ENCODE measurements around the gene DNASE2.

DNA sequence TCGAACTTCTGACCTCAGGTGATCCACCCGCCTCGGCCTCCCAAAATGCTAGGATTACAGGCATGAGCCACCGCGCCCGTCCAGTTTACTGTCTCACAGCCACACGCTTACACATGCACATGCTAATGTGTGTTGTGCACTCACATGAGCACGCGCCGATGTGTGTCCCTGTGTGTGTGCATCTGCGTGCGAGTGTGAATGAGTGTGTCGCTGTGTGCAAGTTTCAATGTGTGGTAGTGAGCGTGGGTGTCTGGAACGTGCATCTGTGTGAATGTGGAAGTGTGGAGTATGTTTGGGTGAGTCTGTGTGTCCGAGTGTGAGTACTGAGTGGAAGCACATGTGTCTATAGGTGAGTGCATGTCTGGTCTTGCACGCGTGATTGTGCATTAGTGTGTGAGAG is 38.7 kb downstream of the DNASE2 start:
- TF ChIP-seq, protein P1, sequence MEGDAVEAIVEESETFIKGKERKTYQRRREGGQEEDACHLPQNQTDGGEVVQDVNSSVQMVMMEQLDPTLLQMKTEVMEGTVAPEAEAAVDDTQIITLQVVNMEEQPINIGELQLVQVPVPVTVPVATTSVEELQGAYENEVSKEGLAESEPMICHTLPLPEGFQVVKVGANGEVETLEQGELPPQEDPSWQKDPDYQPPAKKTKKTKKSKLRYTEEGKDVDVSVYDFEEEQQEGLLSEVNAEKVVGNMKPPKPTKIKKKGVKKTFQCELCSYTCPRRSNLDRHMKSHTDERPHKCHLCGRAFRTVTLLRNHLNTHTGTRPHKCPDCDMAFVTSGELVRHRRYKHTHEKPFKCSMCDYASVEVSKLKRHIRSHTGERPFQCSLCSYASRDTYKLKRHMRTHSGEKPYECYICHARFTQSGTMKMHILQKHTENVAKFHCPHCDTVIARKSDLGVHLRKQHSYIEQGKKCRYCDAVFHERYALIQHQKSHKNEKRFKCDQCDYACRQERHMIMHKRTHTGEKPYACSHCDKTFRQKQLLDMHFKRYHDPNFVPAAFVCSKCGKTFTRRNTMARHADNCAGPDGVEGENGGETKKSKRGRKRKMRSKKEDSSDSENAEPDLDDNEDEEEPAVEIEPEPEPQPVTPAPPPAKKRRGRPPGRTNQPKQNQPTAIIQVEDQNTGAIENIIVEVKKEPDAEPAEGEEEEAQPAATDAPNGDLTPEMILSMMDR (IDR thresholded peaks at IDR 0.05) = no peak
- TF ChIP-seq MXD4 (CRISPR knock-in tag; IDR thresholded peaks at IDR 0.05; ENCODE audit: borderline replicate concordance) = no peak
- TF ChIP-seq, protein P2, sequence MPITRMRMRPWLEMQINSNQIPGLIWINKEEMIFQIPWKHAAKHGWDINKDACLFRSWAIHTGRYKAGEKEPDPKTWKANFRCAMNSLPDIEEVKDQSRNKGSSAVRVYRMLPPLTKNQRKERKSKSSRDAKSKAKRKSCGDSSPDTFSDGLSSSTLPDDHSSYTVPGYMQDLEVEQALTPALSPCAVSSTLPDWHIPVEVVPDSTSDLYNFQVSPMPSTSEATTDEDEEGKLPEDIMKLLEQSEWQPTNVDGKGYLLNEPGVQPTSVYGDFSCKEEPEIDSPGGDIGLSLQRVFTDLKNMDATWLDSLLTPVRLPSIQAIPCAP (CRISPR knock-in tag; IDR thresholded peaks at IDR 0.05) = no peak
- TF ChIP-seq, protein P3, sequence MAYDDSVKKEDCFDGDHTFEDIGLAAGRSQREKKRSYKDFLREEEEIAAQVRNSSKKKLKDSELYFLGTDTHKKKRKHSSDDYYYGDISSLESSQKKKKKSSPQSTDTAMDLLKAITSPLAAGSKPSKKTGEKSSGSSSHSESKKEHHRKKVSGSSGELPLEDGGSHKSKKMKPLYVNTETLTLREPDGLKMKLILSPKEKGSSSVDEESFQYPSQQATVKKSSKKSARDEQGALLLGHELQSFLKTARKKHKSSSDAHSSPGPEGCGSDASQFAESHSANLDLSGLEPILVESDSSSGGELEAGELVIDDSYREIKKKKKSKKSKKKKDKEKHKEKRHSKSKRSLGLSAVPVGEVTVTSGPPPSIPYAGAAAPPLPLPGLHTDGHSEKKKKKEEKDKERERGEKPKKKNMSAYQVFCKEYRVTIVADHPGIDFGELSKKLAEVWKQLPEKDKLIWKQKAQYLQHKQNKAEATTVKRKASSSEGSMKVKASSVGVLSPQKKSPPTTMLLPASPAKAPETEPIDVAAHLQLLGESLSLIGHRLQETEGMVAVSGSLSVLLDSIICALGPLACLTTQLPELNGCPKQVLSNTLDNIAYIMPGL (CRISPR knock-in tag; IDR thresholded peaks at IDR 0.05) = no peak
- TF ChIP-seq CREB1 (CRISPR knock-in tag; IDR thresholded peaks at IDR 0.05) = no peak
- TF ChIP-seq, protein P4, sequence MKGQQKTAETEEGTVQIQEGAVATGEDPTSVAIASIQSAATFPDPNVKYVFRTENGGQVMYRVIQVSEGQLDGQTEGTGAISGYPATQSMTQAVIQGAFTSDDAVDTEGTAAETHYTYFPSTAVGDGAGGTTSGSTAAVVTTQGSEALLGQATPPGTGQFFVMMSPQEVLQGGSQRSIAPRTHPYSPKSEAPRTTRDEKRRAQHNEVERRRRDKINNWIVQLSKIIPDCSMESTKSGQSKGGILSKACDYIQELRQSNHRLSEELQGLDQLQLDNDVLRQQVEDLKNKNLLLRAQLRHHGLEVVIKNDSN (CRISPR knock-in tag; IDR thresholded peaks at IDR 0.05) = no peak
- TF ChIP-seq, protein P5, sequence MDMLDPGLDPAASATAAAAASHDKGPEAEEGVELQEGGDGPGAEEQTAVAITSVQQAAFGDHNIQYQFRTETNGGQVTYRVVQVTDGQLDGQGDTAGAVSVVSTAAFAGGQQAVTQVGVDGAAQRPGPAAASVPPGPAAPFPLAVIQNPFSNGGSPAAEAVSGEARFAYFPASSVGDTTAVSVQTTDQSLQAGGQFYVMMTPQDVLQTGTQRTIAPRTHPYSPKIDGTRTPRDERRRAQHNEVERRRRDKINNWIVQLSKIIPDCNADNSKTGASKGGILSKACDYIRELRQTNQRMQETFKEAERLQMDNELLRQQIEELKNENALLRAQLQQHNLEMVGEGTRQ (CRISPR knock-in tag; IDR thresholded peaks at IDR 0.05) = no peak
